ENCODE data around the gene NGDN. TPM values are rescaled to one million over a fixed set of nuclear protein-coding genes. Genes with fewer than 3 reads are reported as not detected.

The NGDN gene
- total RNA-seq, 6 donors from 2014 or later, result 25.4 to 42.6 (median 35.5) TPM

DNA sequence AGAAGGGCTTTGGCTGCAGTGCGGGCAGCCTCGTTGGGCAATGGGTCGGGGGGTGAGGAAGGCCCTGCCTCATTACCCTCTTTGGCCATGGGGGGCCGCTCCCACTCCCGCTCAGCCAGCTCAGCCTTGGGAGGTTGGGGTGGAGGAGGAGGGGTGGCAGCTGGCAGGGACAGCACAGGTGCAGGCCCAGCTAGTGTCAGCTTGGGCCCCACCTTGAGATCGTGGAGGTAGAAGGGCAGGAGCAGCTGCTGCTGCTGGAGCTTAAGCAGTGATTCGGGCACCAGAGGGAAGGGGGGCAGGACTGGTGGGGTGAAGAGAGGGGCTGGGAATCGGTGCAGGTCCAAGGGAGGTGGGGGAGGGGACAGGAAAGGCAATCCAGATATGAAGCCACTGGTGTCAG lies 56.1 kb downstream of the NGDN start:
- H3K9me3 ChIP-seq, result no peaks in the 10 kb centered on the region
- H3K27ac ChIP-seq, result no peak overlapping the region

More for the DNA sequence above, 56.1 kb downstream of the NGDN start:
- Histone ChIP-seq H3K4me3 (no peak overlapping the region), H3K27me3 (no peaks in the 10 kb centered on the region), H3K4me1 (peaks cover 0 to 2% (median 0%) of the 10 kb centered on the region in 4 donors), H3K36me3 (no peaks in the 10 kb centered on the region)
- DNase-seq (no peak), ATAC-seq (ENCODE audit: low FRiP score in 2 of 2) (no peak)
- no peak for TF ChIP-seq EP300 (IDR thresholded peaks at IDR 0.05)
- TF ChIP-seq POLR2A (IDR thresholded peaks at IDR 0.05), result no peak
- no peak for TF ChIP-seq POLR2AphosphoS5 (IDR thresholded peaks at IDR 0.05)
- no peak for TF ChIP-seq CTCF (IDR thresholded peaks at IDR 0.05)
- 91 to 93% methylated on average over 8 of the region's 8 CpGs for WGBS, 2 donors

Other genes with a start within 250 kb of the NGDN start
- not detected for gene RNF212B, start 231.8 kb upstream of the NGDN start, total RNA-seq
- gene HOMEZ, start 183.6 kb upstream of the NGDN start, total RNA-seq, result 10 to 100 TPM in 4 of 6 donors, 1 to 10 TPM in 2; 3.9 to 13.7 (median 11.2) TPM
- gene PPP1R3E, start 166.8 kb upstream of the NGDN start, total RNA-seq, result 10 to 100 TPM in 4 of 6 donors, 1 to 10 TPM in 2; 6.7 to 95.3 (median 12.8) TPM
- gene BCL2L2, start 162.9 kb upstream of the NGDN start, total RNA-seq, result 10 to 100 TPM; 38.8 to 53.8 (median 47.3) TPM
- gene PABPN1, start 148.2 kb upstream of the NGDN start, total RNA-seq, result 100 to 1,000 TPM in 3 of 6 donors, 10 to 100 TPM in 3; 47.6 to 325 (median 85.7) TPM
- 10 to 100 TPM in 4 of 6 donors, 1 to 10 TPM in 2; 5.8 to 16.8 (median 12.4) TPM for gene SLC22A17, start 116.8 kb upstream of the NGDN start, total RNA-seq
- 10 to 100 TPM in 3 of 6 donors, 1 to 10 TPM in 3; 4.1 to 18.9 (median 9.3) TPM for gene EFS, start 104.5 kb upstream of the NGDN start, total RNA-seq
- gene IL25, start 96.9 kb upstream of the NGDN start, total RNA-seq, result not detected
- 1 to 10 TPM in 3 of 6 donors, under 1 TPM in 1, not detected in 2; 0.47 to 3.1 (median 2.3) TPM for gene CMTM5, start 92.7 kb upstream of the NGDN start, total RNA-seq
- gene MYH6, start 61.4 kb upstream of the NGDN start, total RNA-seq, result not detected
- gene MYH7, start 34.0 kb upstream of the NGDN start, total RNA-seq, result not detected
- gene ZFHX2, start 82.1 kb downstream of the NGDN start, total RNA-seq, result 1 to 10 TPM; 1.7 to 6.3 (median 3.0) TPM
- 10 to 100 TPM; 16.7 to 27.2 (median 20.4) TPM for gene THTPA, start 86.6 kb downstream of the NGDN start, total RNA-seq
- 100 to 1,000 TPM in 5 of 6 donors, 10 to 100 TPM in 1; 73.9 to 418 (median 140) TPM for gene AP1G2, start 98.1 kb downstream of the NGDN start, total RNA-seq
- gene JPH4, start 109.1 kb downstream of the NGDN start, total RNA-seq, result 1 to 10 TPM in 5 of 6 donors, under 1 TPM in 1; 0.69 to 6.5 (median 2.5) TPM
- gene DHRS2, start 166.7 kb downstream of the NGDN start, total RNA-seq, result 1 to 10 TPM in 2 of 6 donors, under 1 TPM in 3, not detected in 1; 0.30 to 5.2 (median 0.76) TPM